Spleen (tissue), 11 donors: ENCODE measurements around the gene GSTA5. TPM values are rescaled to one million over a fixed set of nuclear protein-coding genes. Genes with fewer than 3 reads are reported as not detected.
"Not testable (repeated sequence)": the region's sequence is repeated elsewhere in the genome, so short reads cannot be mapped to it uniquely, and the experiment has no call there.

Experiments
- DNase-seq: peaks from one replicate; pipeline ENCODE4 v3.0.0-alpha.2; 2020
- H3K27ac ChIP-seq, 8 donors: fragments of 200-600 bp; sonication (generic) in 7 of 8; 1 replicate in 4 of 8; 2 replicates in 4 of 8; pipeline versions ENCODE4 v1.5.0 to v1.8.0; 2016 to 2021; ENCODE audit warnings: inconsistent platforms in 4 of 8, mild to moderate bottlenecking in 4 of 8, moderate library complexity in 1 of 8
- H3K27me3 ChIP-seq, 7 donors: fragments of 200-600 bp; sonication (generic) in 6 of 7; replicated peaks in 1 of 7; 1 replicate in 4 of 7; 2 replicates in 3 of 7; pipeline versions ENCODE4 v1.5.0 to v1.8.0; 2016 to 2021; ENCODE audit warnings: inconsistent platforms in 3 of 7, mild to moderate bottlenecking in 1 of 7
- H3K36me3 ChIP-seq, 6 donors: fragments of 200-600 bp; sonication (generic) in 5 of 6; 1 replicate in 4 of 6; 2 replicates in 2 of 6; pipeline versions ENCODE4 v1.5.0 to v1.8.0; 2016 to 2021; ENCODE audit warnings: inconsistent platforms in 2 of 6
- H3K4me1 ChIP-seq, 6 donors: fragments of 200-600 bp; sonication (generic) in 5 of 6; 1 replicate in 3 of 6; 2 replicates in 3 of 6; pipeline versions ENCODE4 v1.5.0 to v1.8.0; 2016 to 2021; ENCODE audit warnings: inconsistent platforms in 3 of 6
- H3K4me3 ChIP-seq, 8 donors: fragments of 200-600 bp; sonication (generic) in 7 of 8; 1 replicate in 4 of 8; 2 replicates in 4 of 8; pipeline versions ENCODE4 v1.5.0 to v1.8.0; 2016 to 2021; ENCODE audit warnings: inconsistent platforms in 4 of 8, mild to moderate bottlenecking in 4 of 8, moderate library complexity in 2 of 8
- H3K9me3 ChIP-seq, 8 donors: fragments of 200-600 bp; sonication (generic) in 7 of 8; 1 replicate in 4 of 8; 2 replicates in 4 of 8; pipeline versions ENCODE4 v1.5.0 to v1.8.0; 2016 to 2021; ENCODE audit warnings: inconsistent platforms in 4 of 8
- CTCF ChIP-seq, 11 experiments: fragments of 200-600 bp in 7 of 11; fragments of 450-650 bp in 4 of 11; sonication (generic) in 4 of 11; IDR thresholded peaks in 8 of 11; conservative IDR thresholded peaks in 3 of 11; 1 replicate in 7 of 11; 2 replicates in 4 of 11; pipeline versions ENCODE4 v1.4.0 to v1.8.0; 2016 to 2021; ENCODE audit warnings: antibody characterized with exemption in 11 of 11, inconsistent platforms in 4 of 11, mild to moderate bottlenecking in 1 of 11
- POLR2A ChIP-seq, 3 donors: fragments of 450-650 bp; IDR thresholded peaks; one replicate each; pipeline ENCODE4 v1.5.1; 2017; ENCODE audit warnings: antibody characterized with exemption in 3 of 3, mild to moderate bottlenecking in 1 of 3
- POLR2AphosphoS5 ChIP-seq, 3 donors: sonication (generic); formaldehyde crosslinking; IDR thresholded peaks; one replicate each; pipeline ENCODE4 v1.5.1; 2017; ENCODE audit warnings: antibody characterized with exemption in 3 of 3
- WGBS, 5 donors: extraction: QIAGEN DNeasy Blood & Tissue Kit in 3 of 5; methylation state at CpG; one replicate each; pipeline versions ENCODE4 v1.1.5 to v1.1.7; 2013 to 2018; 5-methylcytosine and 5-hydroxymethylcytosine counted together
- intact Hi-C: fragments of 100-400 bp; cut with DNase I; formaldehyde crosslinking; loops from one replicate; pipeline ENCODE4 v1.15.0; 2023; ENCODE audit warnings: low total_unique reads
- polyA plus RNA-seq, 3 donors: library from polyadenylated mRNA; stranded (reverse); fragments of 200-250 nt; gene quantifications; one replicate each; pipeline ENCODE4 v1.2.1, GENCODE V29; 2013
- total RNA-seq, 7 donors: library from RNA; depleted of rRNA in 3 of 7; stranded (reverse); fragments of >200 nt in 3 of 7; fragmentation: NEBNext Ultra II Directional in 4 of 7; extraction: Animal tissue kit (Norgen Biotek cat#: 25700) in 4 of 7; gene quantifications; one replicate each; pipeline versions ENCODE4 v1.1.0 to v1.2.1, GENCODE V29; 2016 to 2021
- donor health status: healthy with polysubstance abuse.
- donor health status: DM: no; HTN: no; CAD: no; lungs with moderate emphysema.
- donor health status: DM: no; HTN: no; CAD: no.
- donor health status: Bipolar disorder and iron deficiency.
- donor health status: healthy.
- donor health status: DM: no; HTN: no; CAD: no.
- donor health status: DM: yes; HTN: yes; CAD: no.

GSTA5 gene
- total and polyA plus RNA-seq, 10 donors = not detected

GRCh38 chr6:52846002-52846401 lies 5.4 kb upstream of the GSTA5 start:
- H3K4me3 ChIP-seq = no peak overlapping the region
- DNase-seq = no peak
- H3K27me3 ChIP-seq = no peaks in the 10 kb centered on the region
- intact Hi-C loops = no loop called here
- TF ChIP-seq CTCF (IDR thresholded peaks at IDR 0.05 in 8 of 11, conservative IDR thresholded peaks at IDR 0.05 in 3 of 11) (no peak), POLR2A (IDR thresholded peaks at IDR 0.05) (no peak), POLR2AphosphoS5 (IDR thresholded peaks at IDR 0.05) (no peak)
- H3K9me3 ChIP-seq = peaks cover 0 to 9% (median 2%) of the 10 kb centered on the region in 8 donors
- WGBS, 5 donors = 49 to 73% (median 59%) methylated on average over 1 of the region's 1 CpG
- no peaks in the 10 kb centered on the region for H3K36me3 ChIP-seq
- H3K4me1 ChIP-seq = no peaks in the 10 kb centered on the region
- H3K27ac ChIP-seq = no peak overlapping the region

GRCh38 chr6:52843605-52844004 lies 3.0 kb upstream of the GSTA5 start:
- peaks cover 0 to 9% (median 0%) of the 10 kb centered on the region in 7 donors for H3K27me3 ChIP-seq
- H3K4me1 ChIP-seq = no peaks in the 10 kb centered on the region
- intact Hi-C loops = no loop called here
- no peak overlapping the region for H3K4me3 ChIP-seq
- peaks cover 0 to 8% (median 2%) of the 10 kb centered on the region in 8 donors for H3K9me3 ChIP-seq
- no peak overlapping the region for H3K27ac ChIP-seq
- DNase-seq = no peak
- no peaks in the 10 kb centered on the region for H3K36me3 ChIP-seq
- 88 to 99% (median 91%) methylated on average over 4 of the region's 4 CpGs for WGBS, 5 donors
- TF ChIP-seq POLR2AphosphoS5 (IDR thresholded peaks at IDR 0.05) (no peak), POLR2A (IDR thresholded peaks at IDR 0.05) (no peak), CTCF (IDR thresholded peaks at IDR 0.05 in 8 of 11, conservative IDR thresholded peaks at IDR 0.05 in 3 of 11) (no peak)

GRCh38 chr6:52839124-52840055 lies 1.2 kb downstream of the GSTA5 start:
- 62 to 70% (median 65%) methylated on average over 19 to 20 of the region's 20 CpGs for WGBS, 5 donors
- TF ChIP-seq CTCF (IDR thresholded peaks at IDR 0.05 in 8 of 11, conservative IDR thresholded peaks at IDR 0.05 in 3 of 11) (peak in 9 of 11 experiments; percentile 27 to 72 (median 60)), POLR2A (IDR thresholded peaks at IDR 0.05) (no peak)
- Histone ChIP-seq H3K27ac (no peak overlapping the region), H3K27me3 (peaks cover 0 to 40% (median 0%) of the 10 kb centered on the region in 7 donors), H3K36me3 (no peaks in the 10 kb centered on the region), H3K4me1 (no peaks in the 10 kb centered on the region), H3K9me3 (no peaks in the 10 kb centered on the region), H3K4me3 (no peak overlapping the region)
- intact Hi-C loops = no loop called here
- no peak for DNase-seq

- DNase-seq = no peak
- TF ChIP-seq POLR2A (IDR thresholded peaks at IDR 0.05) (no peak), POLR2AphosphoS5 (IDR thresholded peaks at IDR 0.05) (no peak), CTCF (IDR thresholded peaks at IDR 0.05 in 8 of 11, conservative IDR thresholded peaks at IDR 0.05 in 3 of 11) (no peak)
- Histone ChIP-seq H3K27ac (no peak overlapping the region), H3K9me3 (no peaks in the 10 kb centered on the region), H3K4me3 (no peak overlapping the region), H3K4me1 (no peaks in the 10 kb centered on the region), H3K36me3 (no peaks in the 10 kb centered on the region), H3K27me3 (peaks cover 0 to 42% (median 0%) of the 10 kb centered on the region in 7 donors)
- WGBS, 5 donors = 85 to 94% (median 92%) methylated on average over 1 of the region's 1 CpG
- intact Hi-C loops = no loop called here
These were observed 6.1 kb downstream of the GSTA5 start for GRCh38 chr6:52834481-52834880.

GRCh38 chr6:52830869-52831268 lies 9.7 kb downstream of the GSTA5 start:
- WGBS, 5 donors = 80 to 93% (median 85%) methylated on average over 4 of the region's 4 CpGs
- H3K4me1 ChIP-seq, intact Hi-C loops, DNase-seq, H3K4me3 ChIP-seq, H3K36me3 ChIP-seq, H3K9me3 ChIP-seq, H3K27ac ChIP-seq: not testable (repeated sequence)
- H3K27me3 ChIP-seq = peaks cover 0 to 18% (median 0%) of the 10 kb centered on the region in 7 donors
